NCI-H2107 (cell line): ENCODE data around the gene RFT1.

Source experiments
- DNase-seq: peaks from one replicate; lab custom pipeline; 2025; lab: John Stamatoyannopoulos, UW

RFT1 gene

GRCh38 chr3:53084310-53085001, 45.8 kb downstream of the RFT1 start:
- DNase-seq, result no peak

- no peak for DNase-seq
These were observed 46.3 kb downstream of the RFT1 start for GRCh38 chr3:53083949-53084309.

GRCh38 chr3:53083521-53083920, 46.7 kb downstream of the RFT1 start:
- DNase-seq, result no peak

GRCh38 chr3:53082736-53083135, 47.5 kb downstream of the RFT1 start:
- no peak for DNase-seq

- DNase-seq, result no peak
These were observed 48.9 kb downstream of the RFT1 start for GRCh38 chr3:53081318-53081717.

GRCh38 chr3:53080612-53081205, 49.5 kb downstream of the RFT1 start:
- DNase-seq, result no peak

GRCh38 chr3:53079791-53080555, 50.3 kb downstream of the RFT1 start:
- no peak for DNase-seq

DNA sequence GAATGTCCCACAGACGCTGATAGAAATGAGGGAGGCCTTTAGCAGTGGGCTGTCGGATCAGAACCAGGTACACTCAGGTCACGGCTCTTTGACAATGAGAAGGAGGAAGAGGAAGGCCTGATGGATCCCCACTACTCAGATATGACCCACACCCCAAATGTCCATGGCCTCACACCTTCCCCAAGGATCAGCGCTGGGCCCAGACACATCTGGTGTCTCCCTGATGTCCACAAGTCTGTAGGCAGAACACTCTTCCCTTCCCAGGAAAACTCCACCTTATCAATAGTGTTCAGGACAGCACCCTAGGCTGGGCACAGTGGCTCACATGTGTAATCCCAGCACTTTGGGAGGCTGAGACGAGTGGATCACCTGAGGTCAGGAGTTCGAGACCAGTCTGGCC, 51.1 kb downstream of the RFT1 start:
- DNase-seq, result no peak

GRCh38 chr3:53078656-53079055, 51.6 kb downstream of the RFT1 start:
- DNase-seq, result no peak

GRCh38 chr3:53077476-53078220, 52.6 kb downstream of the RFT1 start:
- DNase-seq, result no peak

DNA sequence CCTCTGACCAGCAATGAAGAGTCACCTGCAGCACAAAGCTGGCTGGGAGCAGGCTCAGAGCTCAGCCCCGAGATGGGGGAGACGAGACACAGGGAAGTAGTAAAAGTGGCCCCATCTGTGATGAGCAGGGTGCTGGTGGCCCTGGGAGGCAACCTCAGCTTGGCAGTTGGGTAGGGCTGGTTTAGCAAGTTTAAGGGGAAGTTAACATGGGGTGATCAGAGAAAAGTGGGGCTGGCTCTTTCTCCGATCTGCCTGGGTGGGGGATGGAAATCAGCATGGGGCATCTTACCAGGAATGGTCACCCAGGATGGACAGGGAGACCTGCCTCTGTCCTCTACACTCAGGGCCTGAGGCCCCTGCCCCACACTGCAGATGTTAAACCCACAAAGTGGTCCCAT, 54.5 kb downstream of the RFT1 start:
- no peak for DNase-seq

DNA sequence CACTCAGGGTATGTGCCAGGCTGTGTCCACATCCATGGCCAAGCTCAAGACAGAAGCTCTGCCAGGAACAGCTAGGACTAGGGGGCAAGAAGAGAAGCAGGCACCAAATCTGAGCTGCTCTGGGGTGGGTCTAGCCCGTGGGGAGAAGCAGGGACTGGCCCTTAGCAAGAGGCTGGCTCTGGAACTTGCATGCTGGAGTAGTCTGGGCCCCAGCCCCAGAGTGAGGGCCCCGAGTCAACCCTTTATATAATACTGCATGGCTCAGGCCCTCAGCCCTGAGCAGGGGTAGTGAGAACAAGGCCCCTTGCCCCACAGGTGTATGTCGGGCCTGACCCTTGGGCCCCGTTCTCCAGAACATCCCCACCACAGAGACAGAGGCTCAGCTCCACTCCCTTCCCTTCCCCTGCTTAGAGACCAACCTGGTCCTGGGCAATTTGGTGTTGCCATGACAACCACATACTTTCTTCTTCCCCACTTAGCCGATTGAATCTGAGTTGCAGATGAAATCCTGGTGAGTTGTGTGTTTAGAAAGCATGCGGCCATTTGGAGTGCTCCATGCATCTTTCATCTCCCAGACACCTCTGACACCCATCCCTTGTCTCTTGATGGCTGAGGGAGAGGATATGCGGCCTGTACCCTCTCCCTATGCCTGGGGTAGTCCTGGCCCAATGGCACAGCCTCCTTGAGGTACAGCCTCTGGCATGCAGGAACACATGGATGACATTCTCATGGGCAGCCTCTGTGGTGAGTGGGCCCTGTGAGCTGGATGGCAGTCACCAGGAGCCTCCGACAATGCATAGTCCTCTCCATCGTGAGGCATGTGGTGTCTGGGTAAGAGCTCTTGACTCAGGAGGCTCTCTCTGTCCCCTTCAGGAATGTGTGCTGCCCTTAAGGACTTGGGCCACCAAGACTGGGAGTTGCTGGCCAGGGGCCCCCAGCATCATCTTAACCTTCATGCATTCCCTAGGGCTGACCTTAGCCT, 55.2 kb downstream of the RFT1 start:
- DNase-seq, result no peak

GRCh38 chr3:53074366-53074696, 55.9 kb downstream of the RFT1 start:
- no peak for DNase-seq

- DNase-seq, result no peak
These were observed 56.5 kb downstream of the RFT1 start for GRCh38 chr3:53073553-53074365.

GRCh38 chr3:53072653-53073552, 57.3 kb downstream of the RFT1 start:
- DNase-seq, result peak; percentile 61

DNA sequence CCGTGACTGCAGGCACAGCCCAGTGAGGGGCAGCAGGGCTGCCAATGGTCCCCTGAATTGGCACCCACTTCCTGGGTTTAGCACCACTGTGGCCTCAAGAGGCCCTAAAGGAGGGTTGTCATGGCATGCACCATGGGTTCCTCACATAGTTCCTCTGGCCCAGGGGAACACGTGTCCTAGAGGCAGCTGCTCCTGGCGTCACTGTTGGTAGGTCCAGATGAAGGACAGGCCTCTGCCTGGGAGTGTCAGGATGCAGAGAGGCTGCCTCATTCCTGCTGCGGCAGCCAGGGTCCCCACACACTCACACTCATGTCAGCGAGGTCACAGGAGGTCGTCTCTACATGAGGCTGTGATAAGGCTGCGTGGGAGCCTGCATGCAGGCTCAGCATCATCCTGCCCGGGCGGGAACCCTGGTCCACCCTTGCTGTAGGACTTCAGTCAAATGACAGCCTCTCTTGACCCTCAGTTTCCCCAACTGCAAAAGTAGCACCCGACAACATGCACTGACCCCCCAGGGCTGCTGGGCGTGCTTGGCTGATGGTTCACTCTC, 58.3 kb downstream of the RFT1 start:
- no peak for DNase-seq

- DNase-seq, result no peak
These were observed 60.7 kb downstream of the RFT1 start for GRCh38 chr3:53069422-53070068.

- DNase-seq, result no peak
These were observed 62.1 kb downstream of the RFT1 start for GRCh38 chr3:53068176-53068575.

DNA sequence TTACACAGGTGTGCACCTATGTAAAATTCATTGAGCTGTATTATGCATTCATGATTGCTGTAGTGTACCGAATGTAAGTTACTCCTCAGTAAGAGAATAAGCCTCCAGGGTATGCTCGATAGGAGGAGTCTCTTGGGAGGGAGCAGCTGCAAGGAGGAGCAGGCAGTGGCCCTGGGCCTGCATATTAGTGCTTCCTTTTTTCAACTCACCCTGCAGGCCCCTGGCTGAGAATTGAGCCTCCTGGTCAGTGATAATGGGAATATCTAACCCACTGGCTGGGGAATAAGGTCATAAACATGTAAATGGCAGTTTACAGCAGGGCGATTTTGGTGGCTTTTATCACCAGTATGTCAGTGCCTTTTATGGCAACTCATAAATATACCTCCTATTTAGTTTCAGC, 62.7 kb downstream of the RFT1 start:
- DNase-seq, result no peak
